Mesenchymal stem cell (in vitro differentiated cells and primary cell): ENCODE data around the gene NMRK1.

Source experiments
- DNase-seq: peaks from one replicate; pipeline ENCODE4 v3.0.0-alpha.2; 2013
- H2AFZ ChIP-seq: one replicate; pipeline ENCODE4 v1.6.1; 2013; ENCODE audit warnings: low read depth, mild to moderate bottlenecking, control low read depth, inconsistent platforms, low read length, moderate library complexity
- H2AK5ac ChIP-seq: 2 replicates; pipeline ENCODE4 v1.6.1; 2013; ENCODE audit warnings: low read length, moderate library complexity, mild to moderate bottlenecking, inconsistent platforms; ENCODE audit not compliant: severe bottlenecking
- H2BK120ac ChIP-seq: one replicate; pipeline ENCODE4 v1.6.1; 2013; ENCODE audit warnings: low read depth, mild to moderate bottlenecking, inconsistent platforms, low read length, moderate library complexity
- H2BK12ac ChIP-seq, 2 experiments: one replicate each; pipeline ENCODE4 v1.6.1; 2013; ENCODE audit warnings: inconsistent platforms in 2 of 2, low read length in 2 of 2, mild to moderate bottlenecking in 2 of 2, moderate library complexity in 2 of 2, control low read depth in 1 of 2
- H2BK15ac ChIP-seq: one replicate; pipeline ENCODE4 v1.6.1; 2013; ENCODE audit warnings: mild to moderate bottlenecking, low read depth, inconsistent platforms; ENCODE audit not compliant: poor library complexity, severe bottlenecking
- H2BK5ac ChIP-seq: 2 replicates; pipeline ENCODE4 v1.6.1; 2013; ENCODE audit warnings: low read depth, mild to moderate bottlenecking, low read length, control low read depth, inconsistent platforms; ENCODE audit not compliant: poor library complexity, severe bottlenecking
- H3K14ac ChIP-seq, 2 experiments: one replicate each; pipeline ENCODE4 v1.6.1; 2013; ENCODE audit warnings: inconsistent platforms in 2 of 2, low read length in 2 of 2, control low read depth in 1 of 2, mild to moderate bottlenecking in 1 of 2, moderate library complexity in 1 of 2
- H3K18ac ChIP-seq, 2 experiments: one replicate each; pipeline ENCODE4 v1.6.1; 2013; ENCODE audit warnings: inconsistent platforms in 2 of 2, low read length in 2 of 2, control low read depth in 1 of 2, low read depth in 1 of 2, mild to moderate bottlenecking in 1 of 2
- H3K23ac ChIP-seq, 2 experiments: one replicate each; pipeline ENCODE4 v1.6.1; 2013; ENCODE audit warnings: inconsistent platforms in 2 of 2, low read length in 2 of 2, mild to moderate bottlenecking in 2 of 2, moderate library complexity in 2 of 2, control low read depth in 1 of 2
- H3K27ac ChIP-seq: 2 replicates; pipeline ENCODE4 v1.5.1; 2013; ENCODE audit warnings: mild to moderate bottlenecking, moderate library complexity, low read length, control low read depth, inconsistent platforms; ENCODE audit not compliant: poor library complexity, severe bottlenecking
- H3K27me3 ChIP-seq, 2 experiments: 2 replicates each; pipeline versions ENCODE4 v1.6.1 to v1.7.0; 2013; ENCODE audit warnings: low read length in 2 of 2, mild to moderate bottlenecking in 2 of 2, moderate library complexity in 2 of 2, control low read depth in 1 of 2, inconsistent platforms in 1 of 2; ENCODE audit not compliant: control insufficient read depth in 1 of 2, insufficient read depth in 1 of 2
- H3K36me3 ChIP-seq, 2 experiments: 2 replicates each; pipeline versions ENCODE4 v1.6.1 to v1.7.0; 2013; ENCODE audit warnings: low read length in 2 of 2, control low read depth in 1 of 2, inconsistent platforms in 1 of 2, low read depth in 1 of 2, mild to moderate bottlenecking in 1 of 2; ENCODE audit not compliant: insufficient read depth in 2 of 2, control insufficient read depth in 1 of 2
- H3K4ac ChIP-seq, 2 experiments: one replicate each; pipeline ENCODE4 v1.6.1; 2013; ENCODE audit warnings: inconsistent platforms in 2 of 2, low read length in 2 of 2, mild to moderate bottlenecking in 2 of 2, moderate library complexity in 2 of 2, control low read depth in 1 of 2, low read depth in 1 of 2
- H3K4me1 ChIP-seq: 2 replicates; pipeline ENCODE4 v1.6.1; 2013; ENCODE audit warnings: low read depth, low read length, control low read depth; ENCODE audit not compliant: control insufficient read depth, insufficient read depth
- H3K4me2 ChIP-seq: 2 replicates; pipeline ENCODE4 v1.6.1; 2013; ENCODE audit warnings: low read length, mild to moderate bottlenecking, inconsistent platforms; ENCODE audit not compliant: poor library complexity, severe bottlenecking
- H3K4me3 ChIP-seq, 2 experiments: 2 replicates each; pipeline versions ENCODE4 v1.5.1 to v1.7.0; 2013; ENCODE audit warnings: low read length in 2 of 2, mild to moderate bottlenecking in 2 of 2, control low read depth in 1 of 2, low read depth in 1 of 2; ENCODE audit not compliant: insufficient read depth in 1 of 2
- H3K79me1 ChIP-seq: replicated peaks from 2 replicates; pipeline ENCODE4 v1.6.1; 2013; ENCODE audit warnings: mild to moderate bottlenecking, control low read depth, low read length, inconsistent platforms; ENCODE audit not compliant: poor library complexity, severe bottlenecking
- H3K9ac ChIP-seq: 2 replicates; pipeline ENCODE4 v1.7.0; 2013; ENCODE audit warnings: mild to moderate bottlenecking, low read length, moderate library complexity
- H3K9me3 ChIP-seq: 2 replicates; pipeline ENCODE4 v1.7.0; 2013; ENCODE audit warnings: mild to moderate bottlenecking, low read length; ENCODE audit not compliant: control insufficient read depth
- H4K8ac ChIP-seq: one replicate; pipeline ENCODE4 v1.6.1; 2013; ENCODE audit warnings: inconsistent platforms, mild to moderate bottlenecking, low read length, moderate library complexity
- H4K91ac ChIP-seq: one replicate; pipeline ENCODE4 v1.6.1; 2013; ENCODE audit warnings: mild to moderate bottlenecking, low read length, inconsistent platforms
- WGBS: methylation state at CpG from one replicate; pipeline ENCODE4 v1.1.7; 2013; ENCODE audit warnings: mixed read lengths; 5-methylcytosine and 5-hydroxymethylcytosine counted together

NMRK1 gene

GRCh38 chr9:75083188-75083970 lies 4.6 kb downstream of the NMRK1 start:
- Histone ChIP-seq H2AK5ac (no peak overlapping the region), H3K9me3 (no peaks in the 10 kb centered on the region), H3K9ac (no peak overlapping the region), H3K79me1 (peaks cover 13% of the 10 kb centered on the region), H3K4ac (no peak overlapping the region), H3K4me3 (no peak overlapping the region), H3K23ac (no peak overlapping the region), H2BK12ac (no peak overlapping the region), H2BK15ac (no peak overlapping the region), H2BK5ac (no peak overlapping the region), H2AFZ (no peak overlapping the region), H3K4me2 (no peak overlapping the region), H4K91ac (no peak overlapping the region), H3K27ac (no peak overlapping the region), H3K36me3 (peaks cover 6 to 24% of the 10 kb centered on the region in 2 experiments), H3K14ac (no peak overlapping the region), H3K27me3 (no peaks in the 10 kb centered on the region), H4K8ac (no peak overlapping the region), H2BK120ac (no peak overlapping the region), H3K18ac (no peak overlapping the region), H3K4me1 (peaks cover 9% of the 10 kb centered on the region)
- 60% methylated on average over 11 of the region's 12 CpGs for WGBS
- DNase-seq = no peak

GRCh38 chr9:75081632-75082031 lies 6.3 kb downstream of the NMRK1 start:
- Histone ChIP-seq H3K23ac (no peak overlapping the region), H3K27ac (no peak overlapping the region), H4K91ac (no peak overlapping the region), H3K18ac (no peak overlapping the region), H3K14ac (no peak overlapping the region), H2BK12ac (no peak overlapping the region), H4K8ac (no peak overlapping the region), H3K4ac (no peak overlapping the region), H3K27me3 (no peaks in the 10 kb centered on the region), H2BK120ac (no peak overlapping the region), H3K9me3 (no peaks in the 10 kb centered on the region), H2BK15ac (no peak overlapping the region), H2AFZ (no peak overlapping the region), H3K79me1 (peaks cover 16% of the 10 kb centered on the region), H3K4me3 (no peak overlapping the region), H2AK5ac (no peak overlapping the region), H3K4me1 (peaks cover 9% of the 10 kb centered on the region), H3K4me2 (no peak overlapping the region), H2BK5ac (no peak overlapping the region), H3K9ac (no peak overlapping the region), H3K36me3 (peaks cover 8 to 24% of the 10 kb centered on the region in 2 experiments)
- WGBS = 7% methylated on average over 2 of the region's 2 CpGs
- DNase-seq = no peak

GRCh38 chr9:75072895-75073294 lies 15.1 kb downstream of the NMRK1 start:
- Histone ChIP-seq H2BK120ac (no peak overlapping the region), H3K9ac (no peak overlapping the region)
- 81% methylated on average over 4 of the region's 4 CpGs for WGBS

GRCh38 chr9:75071530-75072122 lies 16.3 kb downstream of the NMRK1 start:
- DNase-seq = no peak
- H3K18ac ChIP-seq = no peak overlapping the region
- H4K91ac ChIP-seq = no peak overlapping the region
- no peak overlapping the region for H4K8ac ChIP-seq
- no peak overlapping the region for H3K4ac ChIP-seq
- H2AFZ ChIP-seq = no peak overlapping the region
- WGBS = 78% methylated on average over 5 of the region's 5 CpGs
- no peak overlapping the region for H2BK15ac ChIP-seq
- H3K14ac ChIP-seq = no peak overlapping the region
- H3K9ac ChIP-seq = no peak overlapping the region
- H3K27ac ChIP-seq = no peak overlapping the region
- H3K23ac ChIP-seq = no peak overlapping the region
- no peaks in the 10 kb centered on the region for H3K9me3 ChIP-seq
- no peak overlapping the region for H2BK5ac ChIP-seq
- H3K4me2 ChIP-seq = no peak overlapping the region
- no peaks in the 10 kb centered on the region for H3K27me3 ChIP-seq
- H3K4me1 ChIP-seq = peaks cover 3% of the 10 kb centered on the region
- H3K36me3 ChIP-seq = peaks cover 7 to 37% of the 10 kb centered on the region in 2 experiments
- H2BK12ac ChIP-seq = no peak overlapping the region
- H3K4me3 ChIP-seq = no peak overlapping the region
- H2AK5ac ChIP-seq = no peak overlapping the region
- H2BK120ac ChIP-seq = no peak overlapping the region
- peaks cover 1% of the 10 kb centered on the region for H3K79me1 ChIP-seq

More at GRCh38 chr9:75072895-75073294, 15.1 kb downstream of the NMRK1 start:
- H3K27me3 ChIP-seq = no peaks in the 10 kb centered on the region
- no peak overlapping the region for H3K18ac ChIP-seq
- no peak overlapping the region for H2BK12ac ChIP-seq
- H2BK5ac ChIP-seq = no peak overlapping the region
- H3K14ac ChIP-seq = no peak overlapping the region
- H2BK15ac ChIP-seq = no peak overlapping the region
- H3K4me3 ChIP-seq = no peak overlapping the region
- H3K79me1 ChIP-seq = peaks cover 1% of the 10 kb centered on the region
- no peak overlapping the region for H3K27ac ChIP-seq
- no peak overlapping the region for H2AFZ ChIP-seq
- no peak overlapping the region for H4K8ac ChIP-seq
- H3K4me1 ChIP-seq = peaks cover 3% of the 10 kb centered on the region
- H2AK5ac ChIP-seq = no peak overlapping the region
- H4K91ac ChIP-seq = no peak overlapping the region
- peaks cover 7 to 28% of the 10 kb centered on the region in 2 experiments for H3K36me3 ChIP-seq
- H3K4ac ChIP-seq = no peak overlapping the region
- DNase-seq = no peak
- no peaks in the 10 kb centered on the region for H3K9me3 ChIP-seq
- no peak overlapping the region for H3K4me2 ChIP-seq
- no peak overlapping the region for H3K23ac ChIP-seq
